HG03196 (cell line): ENCODE results near the gene CNTN1.

Experiments used
- ATAC-seq: cut with Tn5 transposase; IDR thresholded peaks from one replicate; pipeline ENCODE4 v1.9.1; 2021; ENCODE audit not compliant: unreplicated experiment

Gene CNTN1

DNA sequence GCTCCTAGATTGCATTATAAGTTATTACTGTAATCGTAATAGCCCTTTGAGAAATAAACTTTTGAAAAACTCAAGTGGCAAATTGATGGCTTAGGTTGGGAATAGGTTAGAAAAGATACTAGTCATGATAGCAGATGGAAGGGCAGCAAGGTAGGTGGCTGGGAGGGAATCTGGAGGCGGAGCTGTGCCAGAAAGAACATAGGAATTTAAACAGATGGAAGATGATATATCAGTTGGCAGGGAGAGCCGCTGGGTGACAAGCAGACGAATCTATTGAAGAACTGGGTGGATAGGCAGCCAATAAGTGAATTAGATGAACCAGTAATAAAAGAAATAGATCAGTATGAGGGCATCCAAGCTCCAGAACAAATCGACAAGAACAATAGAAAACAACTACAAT lies 142.1 kb downstream of the CNTN1 start:
- no peak for ATAC-seq

GRCh38 chr12:40837891-40838429 lies 145.7 kb downstream of the CNTN1 start:
- no peak for ATAC-seq

DNA sequence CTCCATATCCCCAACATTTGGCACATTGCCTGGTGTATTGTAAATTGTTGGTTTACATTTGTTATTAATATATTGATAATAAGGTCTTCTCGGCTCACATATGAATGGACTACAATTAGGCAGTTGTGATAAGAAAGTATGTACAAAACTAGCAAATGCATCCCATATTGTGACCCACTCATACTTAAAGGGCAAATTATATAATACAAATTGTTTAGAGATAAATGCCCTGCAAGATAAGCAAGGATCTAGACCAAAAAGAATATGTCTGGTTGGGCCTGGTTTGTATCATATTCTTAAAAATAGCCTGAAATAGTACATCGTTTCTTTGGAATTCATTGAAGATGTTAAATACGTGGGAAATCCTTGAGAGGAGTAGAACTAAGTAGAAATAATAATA lies 151.3 kb downstream of the CNTN1 start:
- no peak for ATAC-seq

- ATAC-seq: no peak
Measured at GRCh38 chr12:40853221-40853620, 161.0 kb downstream of the CNTN1 start.

GRCh38 chr12:40854604-40855003 lies 162.4 kb downstream of the CNTN1 start:
- no peak for ATAC-seq

- no peak for ATAC-seq
Measured at GRCh38 chr12:40864891-40865290, 172.7 kb downstream of the CNTN1 start.

DNA sequence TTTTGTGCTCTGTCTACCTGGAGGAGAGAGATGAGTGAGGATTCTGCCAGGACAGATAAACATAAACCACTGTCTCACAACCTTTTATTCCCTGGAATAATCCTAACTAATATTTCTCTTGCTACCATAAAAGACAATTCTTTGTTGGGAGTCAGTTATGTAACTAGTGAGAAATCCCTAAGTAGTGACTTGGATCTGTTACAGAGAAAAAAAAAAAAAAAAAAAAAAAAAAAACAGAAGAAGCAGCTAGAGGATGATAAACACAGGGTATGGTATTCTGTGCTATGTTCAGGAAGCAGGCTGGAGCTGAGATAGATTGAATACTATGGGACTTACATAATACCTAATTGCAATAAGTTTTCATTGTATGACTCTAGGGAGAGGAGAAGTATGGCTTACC lies 178.7 kb downstream of the CNTN1 start:
- no peak for ATAC-seq

DNA sequence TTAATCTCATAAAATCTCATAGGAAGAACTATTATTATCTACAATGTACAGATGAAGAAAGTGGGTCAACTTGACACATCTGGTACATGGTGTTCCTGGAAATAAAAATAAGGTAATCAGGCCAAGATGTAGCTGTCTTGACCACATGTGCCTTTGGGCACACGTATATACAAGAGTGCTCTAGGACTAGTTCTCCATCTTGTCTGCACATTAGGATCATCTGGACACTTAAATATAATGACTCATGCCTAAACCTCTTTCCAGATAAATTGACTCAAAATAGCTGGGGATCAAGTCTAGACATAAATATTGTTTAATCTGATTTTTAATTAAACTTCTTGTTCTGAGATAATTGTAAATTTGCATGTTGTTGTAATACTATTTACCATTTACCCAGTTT lies 182.6 kb downstream of the CNTN1 start:
- no peak for ATAC-seq

DNA sequence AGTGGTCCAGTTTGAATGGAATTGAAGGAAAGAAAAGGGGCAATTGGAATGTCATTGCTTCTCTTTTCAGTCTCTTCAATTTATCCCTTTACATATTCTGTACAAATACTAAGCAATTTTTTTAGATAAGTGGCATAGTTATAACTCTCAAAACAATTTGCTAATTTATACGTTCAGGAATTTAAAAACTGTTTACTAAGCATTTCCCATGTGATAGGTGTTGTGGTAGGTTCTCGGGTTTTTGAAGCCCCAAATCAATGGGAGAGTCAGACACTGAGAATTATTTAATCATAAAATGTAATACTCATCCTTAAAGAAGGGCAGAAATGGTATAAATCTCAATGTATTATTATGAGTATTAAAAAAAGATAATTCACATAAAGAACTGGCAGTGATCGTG lies 197.1 kb downstream of the CNTN1 start:
- no peak for ATAC-seq

GRCh38 chr12:40892528-40892927 lies 200.3 kb downstream of the CNTN1 start:
- ATAC-seq: no peak

- ATAC-seq: no peak
Measured at GRCh38 chr12:40898505-40898904, 206.3 kb downstream of the CNTN1 start.

- ATAC-seq: no peak
Measured at GRCh38 chr12:40903040-40903439, 210.8 kb downstream of the CNTN1 start.

DNA sequence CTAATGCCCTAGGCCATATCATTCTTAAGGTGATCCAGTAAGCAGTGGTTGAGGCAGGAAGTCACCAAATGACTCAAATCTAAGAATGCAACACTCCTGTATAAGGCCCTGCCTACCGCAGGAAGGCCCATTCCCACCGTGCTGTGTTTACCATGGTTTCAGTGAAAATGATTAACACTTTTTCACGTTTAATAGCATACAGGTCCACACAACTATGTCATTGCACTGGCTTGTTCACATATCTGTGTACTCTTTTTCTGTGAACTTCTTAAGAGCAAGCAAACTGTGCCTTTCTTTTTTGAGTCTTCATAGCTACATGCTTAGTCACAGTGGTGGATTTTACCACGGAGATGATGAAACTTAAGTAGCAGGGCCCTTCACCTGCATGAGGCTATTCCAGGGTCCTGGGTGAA lies 214.9 kb downstream of the CNTN1 start:
- ATAC-seq: peak; percentile 96

GRCh38 chr12:40911676-40912075 lies 219.4 kb downstream of the CNTN1 start:
- no peak for ATAC-seq

DNA sequence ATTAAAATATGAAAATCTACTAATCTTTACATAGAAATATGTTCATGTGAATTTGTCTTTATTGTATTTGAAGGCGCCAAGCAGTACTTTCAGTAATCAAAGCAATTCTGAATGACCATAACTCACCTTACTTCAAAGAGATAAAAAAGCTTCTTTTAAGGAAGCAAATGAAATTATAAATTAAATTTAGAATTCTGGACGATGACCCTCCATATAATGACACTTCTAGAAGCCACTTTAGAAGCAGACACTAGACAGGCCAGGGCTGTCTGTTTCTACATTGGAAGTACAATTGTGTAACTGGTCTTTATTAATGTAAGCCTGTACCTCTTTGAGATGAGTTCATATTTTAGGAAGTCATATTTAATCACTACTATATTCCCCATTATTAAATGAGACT lies 222.9 kb downstream of the CNTN1 start:
- no peak for ATAC-seq

DNA sequence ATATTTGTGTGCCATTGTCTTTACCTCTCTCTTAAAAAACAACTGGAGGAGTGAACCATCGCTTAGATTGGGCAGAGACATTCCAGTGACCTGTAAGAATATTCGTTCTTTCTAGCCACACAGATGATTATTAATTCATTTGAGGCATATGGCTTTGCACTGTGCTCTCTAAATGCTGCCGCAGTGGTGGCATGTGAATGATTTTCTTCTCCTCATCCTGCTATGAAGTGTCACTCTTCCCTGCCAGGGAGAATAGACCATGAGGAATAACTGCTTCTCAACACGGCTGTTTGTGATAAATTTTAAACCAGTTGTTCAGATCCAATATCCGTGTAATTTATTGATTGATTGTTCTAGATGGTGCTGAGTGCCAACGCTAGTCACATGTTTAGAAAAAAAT lies 225.3 kb downstream of the CNTN1 start:
- no peak for ATAC-seq

- no peak for ATAC-seq
Measured at GRCh38 chr12:40921563-40922163, 229.4 kb downstream of the CNTN1 start.

GRCh38 chr12:40937891-40938290 lies 245.7 kb downstream of the CNTN1 start:
- no peak for ATAC-seq

DNA sequence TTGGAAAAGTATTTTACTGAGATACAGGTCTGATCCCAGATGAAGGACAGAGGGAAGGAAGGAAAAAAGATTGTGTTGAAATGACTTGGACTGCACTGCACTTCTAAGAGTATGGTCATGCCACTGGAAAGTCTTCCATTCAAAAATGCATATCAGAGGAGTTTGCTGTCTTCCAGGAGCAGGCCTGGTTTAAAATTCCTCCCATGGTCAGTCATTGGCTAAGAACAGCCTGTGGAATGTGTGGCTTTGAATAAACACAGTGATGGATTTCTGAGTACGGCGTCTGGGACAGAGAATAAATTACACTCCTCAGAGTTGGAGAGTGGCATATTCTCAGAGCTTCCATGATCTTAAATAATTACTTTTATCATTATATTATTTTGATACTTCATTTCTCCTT lies 250.1 kb downstream of the CNTN1 start:
- ATAC-seq: no peak

- ATAC-seq: no peak
Measured at GRCh38 chr12:40945772-40946171, 253.5 kb downstream of the CNTN1 start.

- ATAC-seq: no peak
Measured at GRCh38 chr12:40946612-40947194, 254.5 kb downstream of the CNTN1 start.

- ATAC-seq: no peak
Measured at GRCh38 chr12:40947797-40948196, 255.6 kb downstream of the CNTN1 start.

GRCh38 chr12:40953076-40953475 lies 260.8 kb downstream of the CNTN1 start:
- no peak for ATAC-seq
